HL-60 (cell line): ENCODE measurements around the gene AP2M1.

ENCODE experiments used
- DNase-seq, 2 experiments: peaks; one replicate each; pipeline ENCODE4 v3.0.0-alpha.2; 2010 to 2020; ENCODE audit warnings: low read depth in 1 of 2, low spot score in 1 of 2
- H3K27ac ChIP-seq: fragments of 250-450 bp; sonication (Bioruptor Pico); replicated peaks from 2 replicates; pipeline ENCODE4 v1.5.1; 2020; ENCODE audit warnings: mild to moderate bottlenecking, moderate library complexity
- H3K27me3 ChIP-seq: fragments of 250-450 bp; sonication (Bioruptor Pico); 2 replicates; pipeline ENCODE4 v1.5.1; 2021; ENCODE audit warnings: mild to moderate bottlenecking, moderate library complexity; ENCODE audit not compliant: insufficient read depth, poor library complexity, severe bottlenecking
- H3K4me3 ChIP-seq: replicated peaks from 2 replicates; pipeline ENCODE4 v1.5.1; 2011; ENCODE audit warnings: mild to moderate bottlenecking, control low read depth, low read length; ENCODE audit not compliant: insufficient read depth
- GABPA ChIP-seq: IDR thresholded peaks from 2 replicates; pipeline ENCODE4 v1.6.1; 2012; ENCODE audit warnings: low read depth
- POLR2AphosphoS5 ChIP-seq: IDR thresholded peaks from 2 replicates; pipeline ENCODE4 v1.6.1; 2012; ENCODE audit warnings: low read depth
- SPI1 ChIP-seq: IDR thresholded peaks from 2 replicates; pipeline ENCODE4 v1.6.1; 2012; ENCODE audit warnings: low read depth, mild to moderate bottlenecking, borderline replicate concordance
- TF ChIP-seq, protein P1 (sequence below): IDR thresholded peaks from 2 replicates; pipeline ENCODE4 v1.6.1; 2012; ENCODE audit warnings: low read depth; ENCODE audit not compliant: insufficient replicate concordance
- TF ChIP-seq, protein P2 (sequence below): IDR thresholded peaks from one replicate; pipeline ENCODE4 v1.5.1; 2011; ENCODE audit warnings: low read length, control low read depth, inconsistent platforms; ENCODE audit not compliant: insufficient read depth

Gene AP2M1

DNA sequence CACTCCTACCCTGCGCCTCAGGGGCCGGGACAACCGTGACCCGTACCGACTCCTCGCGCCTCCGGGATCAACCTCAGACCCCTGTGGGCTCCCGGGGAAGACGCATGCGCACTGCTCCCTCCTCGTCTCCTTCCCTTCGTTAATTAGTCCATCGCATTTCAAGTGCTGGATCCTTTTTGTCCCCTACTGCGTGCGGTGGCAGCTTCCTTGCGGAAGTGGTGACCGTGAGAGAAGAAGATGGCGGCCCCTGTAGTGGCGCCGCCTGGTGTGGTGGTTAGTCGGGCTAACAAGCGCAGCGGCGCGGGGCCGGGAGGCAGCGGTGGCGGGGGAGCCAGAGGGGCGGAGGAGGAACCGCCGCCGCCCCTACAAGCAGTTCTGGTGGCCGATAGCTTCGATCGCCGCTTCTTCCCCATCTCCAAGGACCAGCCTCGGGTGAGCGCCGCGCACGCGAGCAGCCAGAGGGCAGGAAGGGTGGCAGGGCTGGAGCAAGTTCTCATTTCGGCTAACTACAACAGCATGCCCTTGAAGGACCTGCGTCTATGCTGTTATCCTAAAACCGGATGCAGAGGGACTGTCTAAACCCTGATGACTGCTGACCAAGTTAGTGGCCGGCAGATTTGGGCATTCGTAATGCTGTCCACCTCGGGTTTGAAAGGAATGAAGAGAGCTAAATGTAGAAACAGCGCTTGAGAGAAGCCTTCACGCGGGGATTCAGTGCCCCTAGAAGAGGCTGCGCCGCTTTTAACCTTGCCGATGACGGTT lies 39.3 kb upstream of the AP2M1 start, which contains the start of gene EIF2B5:
EIF2B5 (plus strand) TSS at position 210 of the 762 bp plus-strand sequence; CDS start at position 238, 28 bp downstream.
- TF ChIP-seq SPI1 (peak; percentile 82; the same call in 1 of the 2 replicates), GABPA (peak; percentile 61), POLR2AphosphoS5 (peak; percentile 88)
- TF ChIP-seq, protein P1, sequence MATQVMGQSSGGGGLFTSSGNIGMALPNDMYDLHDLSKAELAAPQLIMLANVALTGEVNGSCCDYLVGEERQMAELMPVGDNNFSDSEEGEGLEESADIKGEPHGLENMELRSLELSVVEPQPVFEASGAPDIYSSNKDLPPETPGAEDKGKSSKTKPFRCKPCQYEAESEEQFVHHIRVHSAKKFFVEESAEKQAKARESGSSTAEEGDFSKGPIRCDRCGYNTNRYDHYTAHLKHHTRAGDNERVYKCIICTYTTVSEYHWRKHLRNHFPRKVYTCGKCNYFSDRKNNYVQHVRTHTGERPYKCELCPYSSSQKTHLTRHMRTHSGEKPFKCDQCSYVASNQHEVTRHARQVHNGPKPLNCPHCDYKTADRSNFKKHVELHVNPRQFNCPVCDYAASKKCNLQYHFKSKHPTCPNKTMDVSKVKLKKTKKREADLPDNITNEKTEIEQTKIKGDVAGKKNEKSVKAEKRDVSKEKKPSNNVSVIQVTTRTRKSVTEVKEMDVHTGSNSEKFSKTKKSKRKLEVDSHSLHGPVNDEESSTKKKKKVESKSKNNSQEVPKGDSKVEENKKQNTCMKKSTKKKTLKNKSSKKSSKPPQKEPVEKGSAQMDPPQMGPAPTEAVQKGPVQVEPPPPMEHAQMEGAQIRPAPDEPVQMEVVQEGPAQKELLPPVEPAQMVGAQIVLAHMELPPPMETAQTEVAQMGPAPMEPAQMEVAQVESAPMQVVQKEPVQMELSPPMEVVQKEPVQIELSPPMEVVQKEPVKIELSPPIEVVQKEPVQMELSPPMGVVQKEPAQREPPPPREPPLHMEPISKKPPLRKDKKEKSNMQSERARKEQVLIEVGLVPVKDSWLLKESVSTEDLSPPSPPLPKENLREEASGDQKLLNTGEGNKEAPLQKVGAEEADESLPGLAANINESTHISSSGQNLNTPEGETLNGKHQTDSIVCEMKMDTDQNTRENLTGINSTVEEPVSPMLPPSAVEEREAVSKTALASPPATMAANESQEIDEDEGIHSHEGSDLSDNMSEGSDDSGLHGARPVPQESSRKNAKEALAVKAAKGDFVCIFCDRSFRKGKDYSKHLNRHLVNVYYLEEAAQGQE: peak; percentile 70
- TF ChIP-seq, protein P2, sequence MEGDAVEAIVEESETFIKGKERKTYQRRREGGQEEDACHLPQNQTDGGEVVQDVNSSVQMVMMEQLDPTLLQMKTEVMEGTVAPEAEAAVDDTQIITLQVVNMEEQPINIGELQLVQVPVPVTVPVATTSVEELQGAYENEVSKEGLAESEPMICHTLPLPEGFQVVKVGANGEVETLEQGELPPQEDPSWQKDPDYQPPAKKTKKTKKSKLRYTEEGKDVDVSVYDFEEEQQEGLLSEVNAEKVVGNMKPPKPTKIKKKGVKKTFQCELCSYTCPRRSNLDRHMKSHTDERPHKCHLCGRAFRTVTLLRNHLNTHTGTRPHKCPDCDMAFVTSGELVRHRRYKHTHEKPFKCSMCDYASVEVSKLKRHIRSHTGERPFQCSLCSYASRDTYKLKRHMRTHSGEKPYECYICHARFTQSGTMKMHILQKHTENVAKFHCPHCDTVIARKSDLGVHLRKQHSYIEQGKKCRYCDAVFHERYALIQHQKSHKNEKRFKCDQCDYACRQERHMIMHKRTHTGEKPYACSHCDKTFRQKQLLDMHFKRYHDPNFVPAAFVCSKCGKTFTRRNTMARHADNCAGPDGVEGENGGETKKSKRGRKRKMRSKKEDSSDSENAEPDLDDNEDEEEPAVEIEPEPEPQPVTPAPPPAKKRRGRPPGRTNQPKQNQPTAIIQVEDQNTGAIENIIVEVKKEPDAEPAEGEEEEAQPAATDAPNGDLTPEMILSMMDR: no peak
- no peaks in the 10 kb centered on the region for H3K27me3 ChIP-seq
- DNase-seq: peak; percentile 91 to 94
- peak within 1 kb of the TSS; percentile 87 for H3K27ac ChIP-seq
- peak within 1 kb of the TSS; percentile 81 for H3K4me3 ChIP-seq

DNA sequence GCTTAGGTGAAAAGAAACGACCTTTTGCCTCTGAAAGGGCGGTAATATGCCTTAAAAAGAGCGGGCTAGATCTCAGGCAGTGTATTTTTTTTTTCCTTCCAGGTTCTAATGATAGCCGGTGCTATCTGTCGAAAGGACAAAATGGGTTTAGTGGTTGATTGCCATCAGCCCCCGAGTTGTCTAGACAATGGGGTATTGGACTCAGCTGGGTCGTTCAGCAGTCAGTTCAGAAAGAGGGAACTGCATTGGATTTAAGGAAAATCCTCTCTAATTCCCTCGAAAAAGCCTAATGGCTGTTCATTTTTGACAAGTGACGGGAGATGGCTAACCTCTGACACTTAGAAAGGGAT lies 38.8 kb upstream of the AP2M1 start:
- Histone ChIP-seq H3K4me3 (peak overlapping the region; percentile 81), H3K27me3 (no peaks in the 10 kb centered on the region), H3K27ac (peak overlapping the region; percentile 87)
- TF ChIP-seq SPI1 (peak; percentile 43; the same call in 1 of the 2 replicates), GABPA (no peak)
- no peak for DNase-seq

DNA sequence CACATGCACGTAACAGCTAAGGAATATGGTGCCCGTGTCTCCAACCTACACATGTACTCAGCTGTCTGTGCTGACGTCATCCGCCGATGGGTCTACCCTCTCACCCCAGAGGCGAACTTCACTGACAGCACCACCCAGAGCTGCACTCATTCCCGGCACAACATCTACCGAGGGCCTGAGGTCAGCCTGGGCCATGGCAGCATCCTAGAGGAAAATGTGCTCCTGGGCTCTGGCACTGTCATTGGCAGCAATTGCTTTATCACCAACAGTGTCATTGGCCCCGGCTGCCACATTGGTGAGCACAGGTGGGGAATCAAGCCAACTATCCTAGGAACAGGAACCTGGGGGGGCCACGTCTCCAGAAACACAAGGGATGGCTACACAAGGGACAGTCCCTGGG lies 34.2 kb upstream of the AP2M1 start:
- Histone ChIP-seq H3K27me3 (no peaks in the 10 kb centered on the region), H3K27ac (no peak overlapping the region), H3K4me3 (no peak overlapping the region)
- DNase-seq: no peak
- TF ChIP-seq SPI1: no peak
- no peak for TF ChIP-seq GABPA

DNA sequence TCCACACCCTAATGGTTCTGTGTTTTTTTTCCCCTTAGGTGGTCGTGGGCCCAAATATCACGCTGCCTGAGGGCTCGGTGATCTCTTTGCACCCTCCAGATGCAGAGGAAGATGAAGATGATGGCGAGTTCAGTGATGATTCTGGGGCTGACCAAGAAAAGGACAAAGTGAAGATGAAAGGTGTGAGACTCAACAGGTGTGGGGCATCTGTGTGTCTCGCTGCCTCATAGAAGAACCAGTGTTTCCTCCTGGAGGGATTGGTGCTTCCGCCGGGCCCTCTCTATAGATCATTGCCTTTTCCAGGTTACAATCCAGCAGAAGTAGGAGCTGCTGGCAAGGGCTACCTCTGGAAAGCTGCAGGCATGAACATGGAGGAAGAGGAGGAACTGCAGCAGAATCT lies 32.5 kb upstream of the AP2M1 start:
- H3K27me3 ChIP-seq: no peaks in the 10 kb centered on the region
- no peak for DNase-seq
- H3K27ac ChIP-seq: no peak overlapping the region
- H3K4me3 ChIP-seq: no peak overlapping the region
- TF ChIP-seq, protein P2: no peak
- no peak for TF ChIP-seq SPI1
- TF ChIP-seq, protein P1: no peak
- no peak for TF ChIP-seq POLR2AphosphoS5
- TF ChIP-seq GABPA: no peak

DNA sequence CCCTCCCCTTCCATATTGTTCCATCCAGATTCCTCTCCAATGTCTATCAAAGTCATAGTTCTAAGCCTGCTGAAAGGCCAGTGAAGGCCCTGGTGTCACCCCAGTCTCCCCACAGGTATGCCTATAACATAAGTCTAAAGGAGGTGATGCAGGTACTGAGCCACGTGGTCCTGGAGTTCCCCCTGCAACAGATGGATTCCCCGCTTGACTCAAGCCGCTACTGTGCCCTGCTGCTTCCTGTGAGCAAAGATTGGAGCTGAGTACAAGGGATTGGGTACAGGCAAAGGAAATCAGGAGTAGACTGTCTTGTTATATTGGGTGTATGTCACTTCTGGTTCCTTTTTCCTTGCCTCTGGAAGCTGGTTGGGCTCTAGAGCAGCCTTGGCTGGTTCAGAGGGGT lies 31.3 kb upstream of the AP2M1 start:
- H3K27ac ChIP-seq: no peak overlapping the region
- no peak for TF ChIP-seq GABPA
- H3K27me3 ChIP-seq: no peaks in the 10 kb centered on the region
- H3K4me3 ChIP-seq: no peak overlapping the region
- DNase-seq: no peak
